ENCODE measurements around the gene DESI2. TPM values are rescaled to one million over a fixed set of nuclear protein-coding genes. Genes with fewer than 3 reads are reported as not detected.

The DESI2 gene
- total RNA-seq, 1 donor from 2014 or later, result 43.7 TPM

DNA sequence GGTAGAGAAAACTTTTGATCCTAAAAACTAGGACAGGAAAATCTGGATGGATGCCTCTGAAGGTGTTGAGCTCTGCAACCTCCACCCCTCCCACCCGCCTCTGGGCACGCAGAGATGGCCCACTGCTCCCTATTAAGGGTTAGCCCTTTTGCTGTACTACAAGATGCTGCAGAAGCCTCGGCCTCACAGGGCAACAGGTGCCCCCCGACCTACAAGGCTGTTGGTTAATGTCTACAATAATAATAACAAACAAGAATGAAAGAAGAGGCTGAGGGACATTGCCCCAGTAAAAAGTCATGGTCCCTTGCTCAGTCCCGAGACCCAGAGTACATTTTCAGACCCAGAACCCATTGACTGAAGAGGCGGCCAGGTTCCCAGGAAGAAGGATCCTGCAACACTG lies 7.5 kb upstream of the DESI2 start:
- H3K27ac ChIP-seq, result no peak overlapping the region
- H3K36me3 ChIP-seq, result no peaks in the 10 kb centered on the region
- no peak for ATAC-seq
- intact Hi-C loops (cut with DNase I), result no loop called here
- H3K4me1 ChIP-seq, result no peaks in the 10 kb centered on the region
- no peak overlapping the region for H3K4me3 ChIP-seq
- H3K27me3 ChIP-seq (ENCODE audit: low read depth), result no peaks in the 10 kb centered on the region
- H3K9me3 ChIP-seq, result no peaks in the 10 kb centered on the region
- DNase-seq, result no peak
- TF ChIP-seq, protein P1, sequence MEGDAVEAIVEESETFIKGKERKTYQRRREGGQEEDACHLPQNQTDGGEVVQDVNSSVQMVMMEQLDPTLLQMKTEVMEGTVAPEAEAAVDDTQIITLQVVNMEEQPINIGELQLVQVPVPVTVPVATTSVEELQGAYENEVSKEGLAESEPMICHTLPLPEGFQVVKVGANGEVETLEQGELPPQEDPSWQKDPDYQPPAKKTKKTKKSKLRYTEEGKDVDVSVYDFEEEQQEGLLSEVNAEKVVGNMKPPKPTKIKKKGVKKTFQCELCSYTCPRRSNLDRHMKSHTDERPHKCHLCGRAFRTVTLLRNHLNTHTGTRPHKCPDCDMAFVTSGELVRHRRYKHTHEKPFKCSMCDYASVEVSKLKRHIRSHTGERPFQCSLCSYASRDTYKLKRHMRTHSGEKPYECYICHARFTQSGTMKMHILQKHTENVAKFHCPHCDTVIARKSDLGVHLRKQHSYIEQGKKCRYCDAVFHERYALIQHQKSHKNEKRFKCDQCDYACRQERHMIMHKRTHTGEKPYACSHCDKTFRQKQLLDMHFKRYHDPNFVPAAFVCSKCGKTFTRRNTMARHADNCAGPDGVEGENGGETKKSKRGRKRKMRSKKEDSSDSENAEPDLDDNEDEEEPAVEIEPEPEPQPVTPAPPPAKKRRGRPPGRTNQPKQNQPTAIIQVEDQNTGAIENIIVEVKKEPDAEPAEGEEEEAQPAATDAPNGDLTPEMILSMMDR (IDR thresholded peaks at IDR 0.05), result no peak

DNA sequence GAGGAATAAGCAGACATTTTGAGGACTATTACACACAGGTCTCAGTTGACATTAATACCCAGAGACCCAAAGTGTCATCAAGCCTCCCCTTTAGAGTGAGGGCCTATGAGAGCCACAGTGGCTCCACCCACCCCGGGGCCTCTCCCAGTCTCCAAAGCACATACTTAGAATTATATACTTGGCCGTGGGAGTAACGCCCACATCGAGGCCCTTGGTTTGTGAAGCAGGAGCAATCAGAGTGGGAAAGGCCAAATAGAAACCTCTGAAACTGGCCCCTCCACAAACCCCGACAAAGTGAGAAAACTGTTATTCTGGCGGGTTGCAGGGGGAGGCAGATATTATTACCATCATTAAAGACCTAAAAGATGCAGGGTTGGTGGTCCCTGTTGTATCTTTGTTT lies 7.0 kb upstream of the DESI2 start:
- intact Hi-C loops (cut with DNase I), result no loop called here
- no peak overlapping the region for H3K4me3 ChIP-seq
- ATAC-seq (no peak), DNase-seq (no peak)
- H3K36me3 ChIP-seq, result no peaks in the 10 kb centered on the region
- H3K9me3 ChIP-seq, result no peaks in the 10 kb centered on the region
- no peak overlapping the region for H3K27ac ChIP-seq
- TF ChIP-seq, protein P1 (IDR thresholded peaks at IDR 0.05), result no peak
- no peaks in the 10 kb centered on the region for H3K4me1 ChIP-seq
- H3K27me3 ChIP-seq (ENCODE audit: low read depth), result no peaks in the 10 kb centered on the region

DNA sequence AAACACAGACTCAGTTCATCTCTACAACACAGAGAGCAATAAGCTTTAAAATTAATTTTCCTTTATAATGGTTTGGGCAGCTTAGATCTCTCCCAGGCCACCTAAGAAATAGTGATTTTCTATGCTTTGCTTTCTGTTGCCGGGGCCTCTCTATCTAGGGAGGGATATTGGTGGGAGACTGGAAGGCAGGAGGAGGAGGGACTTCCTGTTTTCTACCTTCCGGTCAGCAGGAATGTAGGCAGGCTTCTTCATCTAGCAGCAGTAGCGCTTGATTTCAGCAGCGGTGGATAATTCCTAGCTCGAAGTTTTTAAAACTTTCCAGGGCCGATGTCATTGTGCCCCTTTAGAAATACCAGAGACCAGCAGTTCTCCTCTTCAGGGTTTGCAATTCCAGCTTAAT lies 5.1 kb upstream of the DESI2 start:
- ATAC-seq, result no peak

DNA sequence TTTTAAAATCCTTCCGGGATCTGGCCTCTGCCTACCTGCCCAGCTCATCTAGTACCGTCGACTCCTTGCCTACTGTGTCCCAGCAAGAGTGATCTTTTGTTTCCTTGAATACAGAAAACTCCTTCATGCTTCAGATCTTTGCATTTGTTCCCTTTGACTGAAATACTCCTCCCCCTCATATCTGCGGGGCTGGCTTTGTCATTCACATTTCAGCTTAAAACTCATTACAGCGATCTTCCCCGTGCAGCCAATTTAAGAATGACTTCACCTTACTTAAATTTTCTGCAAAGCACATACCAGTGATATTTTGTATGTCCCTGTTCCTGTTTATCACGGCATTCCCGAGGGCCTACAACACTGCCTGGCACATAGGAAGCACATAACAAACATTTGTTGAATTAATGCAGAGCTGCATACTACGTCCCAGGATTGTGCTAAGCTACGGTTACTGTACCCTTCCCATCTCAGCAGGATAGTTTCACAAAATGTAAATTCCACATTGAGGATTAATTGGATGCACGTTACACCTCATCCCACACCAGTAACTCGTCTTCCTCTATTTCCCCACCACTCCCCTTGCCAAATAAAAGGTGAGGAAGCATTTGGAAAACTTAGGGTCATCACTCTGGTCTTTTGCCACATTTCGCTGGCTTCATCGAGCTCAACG lies 837 bp upstream of the DESI2 start:
- Histone ChIP-seq H3K4me1 (peaks cover 41% of the 10 kb centered on the region), H3K27ac (peak overlapping the region; percentile 96), H3K36me3 (no peaks in the 10 kb centered on the region), H3K4me3 (peak overlapping the region; percentile 80), H3K27me3 (ENCODE audit: low read depth) (no peaks in the 10 kb centered on the region), H3K9me3 (no peaks in the 10 kb centered on the region)
- ATAC-seq, result no peak
- no peak for DNase-seq
- TF ChIP-seq, protein P1 (IDR thresholded peaks at IDR 0.05), result no peak
- intact Hi-C loops (cut with DNase I), result no loop called here

More for the DNA sequence above, 5.1 kb upstream of the DESI2 start:
- no peaks in the 10 kb centered on the region for H3K27me3 ChIP-seq (ENCODE audit: low read depth)
- H3K4me1 ChIP-seq, result peaks cover 6% of the 10 kb centered on the region
- H3K4me3 ChIP-seq, result no peak overlapping the region
- H3K9me3 ChIP-seq, result no peaks in the 10 kb centered on the region
- H3K36me3 ChIP-seq, result no peaks in the 10 kb centered on the region
- no peak for DNase-seq
- no peak overlapping the region for H3K27ac ChIP-seq
- TF ChIP-seq, protein P1 (IDR thresholded peaks at IDR 0.05), result no peak
- intact Hi-C loops (cut with DNase I), result no loop called here

DNA sequence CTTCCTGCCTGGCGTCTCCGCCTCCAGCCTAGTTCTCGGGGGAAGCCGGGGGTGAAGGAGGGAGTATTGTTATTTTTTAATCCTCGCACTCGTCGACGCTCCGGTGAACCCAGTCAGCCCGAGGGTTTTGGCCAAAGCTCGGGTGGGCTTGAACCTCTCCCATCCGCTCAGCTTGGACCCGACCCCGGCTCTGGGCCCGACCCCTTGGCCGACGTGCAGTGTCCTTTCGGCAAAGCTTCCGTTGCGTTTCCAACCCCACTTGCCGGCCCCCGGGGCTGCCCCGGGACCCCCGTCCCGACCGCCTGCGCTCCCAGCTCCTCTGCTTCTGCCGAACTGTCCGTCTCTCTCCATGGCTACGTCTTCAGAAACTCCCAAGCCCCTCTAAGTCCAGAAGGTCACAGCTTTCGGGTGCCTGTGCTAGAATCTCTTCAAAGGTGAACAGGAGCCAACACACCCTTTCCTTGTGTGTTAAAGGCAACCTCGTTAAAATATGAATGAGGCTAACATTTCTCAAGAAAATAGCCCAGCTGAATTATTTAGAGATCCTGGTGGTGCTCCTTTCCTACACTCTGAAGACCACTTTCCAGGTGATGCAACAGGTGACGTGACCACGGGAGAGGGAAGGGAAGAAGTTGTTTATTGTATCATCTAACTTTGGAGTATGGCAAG lies 647 bp downstream of the DESI2 start:
- no peak for DNase-seq
- Histone ChIP-seq H3K36me3 (no peaks in the 10 kb centered on the region), H3K9me3 (no peaks in the 10 kb centered on the region), H3K4me1 (peaks cover 55% of the 10 kb centered on the region), H3K27me3 (ENCODE audit: low read depth) (no peaks in the 10 kb centered on the region), H3K4me3 (peak overlapping the region; percentile 80), H3K27ac (peak overlapping the region; percentile 96)
- intact Hi-C loops (cut with DNase I), result no loop called here
- TF ChIP-seq, protein P1 (IDR thresholded peaks at IDR 0.05), result no peak
- ATAC-seq, result peak in 1 of 2 donors; percentile 0

Data from lower lobe of right lung (tissue), 2 donors.